Activated T-helper 1 cell treated with anti-CD3 and anti-CD28 coated beads, Interleukin-2, amount 50 U/mL, for 16 hours (primary cell): ENCODE data around the gene CCND2.
A peak's percentile ranks its signal among the peaks of the same experiment; 100 is the strongest.

Source experiments
- DNase-seq, 2 donors: peaks; one replicate each; pipeline ENCODE4 v3.0.0-alpha.2; 2020; ENCODE audit warnings: low read depth in 1 of 2, low spot score in 1 of 2

CCND2 gene

GRCh38 chr12:4276524-4277204 lies 3.1 kb downstream of the CCND2 start:
- DNase-seq, result peak; percentile 56 to 76

GRCh38 chr12:4277205-4277543 lies 3.6 kb downstream of the CCND2 start:
- DNase-seq, result no peak

DNA sequence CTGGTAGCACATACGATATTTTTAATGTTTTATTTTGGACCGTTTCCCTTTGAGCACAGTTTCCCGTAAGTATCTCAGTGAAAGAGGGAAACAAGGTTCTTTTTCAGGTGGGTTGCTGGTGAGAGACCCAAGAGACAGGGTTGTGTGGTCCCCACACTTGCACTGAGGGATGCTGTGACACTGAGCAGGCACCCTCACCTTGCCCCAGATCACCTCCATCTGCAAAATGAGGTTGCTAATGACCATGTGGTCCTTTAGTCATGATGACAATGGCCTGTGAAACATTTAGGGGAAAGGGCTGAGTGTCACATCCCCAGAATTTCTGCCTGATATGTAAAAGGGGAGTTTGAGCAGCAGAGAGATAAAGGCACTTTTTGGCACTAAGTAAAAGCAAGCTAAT lies 4.3 kb downstream of the CCND2 start:
- DNase-seq, result no peak

- no peak for DNase-seq
Observed at GRCh38 chr12:4278329-4279197, 5.0 kb downstream of the CCND2 start.

GRCh38 chr12:4279198-4279690 lies 5.7 kb downstream of the CCND2 start:
- no peak for DNase-seq

DNA sequence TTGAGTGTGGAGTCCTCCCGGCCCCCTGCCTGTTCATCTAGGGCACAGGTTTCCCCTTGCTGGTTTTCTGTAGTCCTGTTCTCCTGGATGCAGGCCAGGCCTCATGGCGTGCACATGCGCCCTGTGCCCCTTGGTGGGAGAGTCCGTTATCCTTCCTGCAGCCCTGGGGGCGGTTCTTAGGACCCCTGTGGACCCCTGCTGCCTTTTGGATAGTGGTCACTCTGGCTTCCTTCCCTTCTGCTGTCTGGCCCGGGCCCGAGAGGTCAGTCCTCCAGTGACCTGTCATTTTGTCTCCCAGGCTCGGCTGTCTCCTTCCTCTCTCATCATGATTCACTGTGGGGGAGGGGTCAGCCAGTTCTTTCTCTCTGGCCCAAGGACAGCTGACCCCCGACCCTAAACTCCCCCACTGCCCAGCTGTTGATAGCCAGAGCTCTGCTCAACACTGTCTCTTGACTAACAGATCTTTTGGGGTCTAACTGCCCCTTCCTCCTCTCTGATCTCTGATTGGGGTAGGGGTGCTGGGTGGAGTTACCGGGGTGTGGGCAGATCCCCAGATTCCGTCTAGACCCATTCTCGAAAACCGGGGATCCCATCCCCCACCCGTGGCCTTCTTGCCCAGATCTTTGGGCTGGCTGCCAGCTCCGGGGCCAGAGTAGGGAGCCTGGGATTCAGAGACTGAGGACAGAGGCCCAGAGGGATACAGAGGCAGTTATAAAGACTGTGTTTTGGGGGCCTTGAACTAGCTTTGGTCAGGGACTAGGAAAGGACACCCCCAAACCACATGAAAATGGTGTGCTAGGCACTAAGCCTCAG lies 7.0 kb downstream of the CCND2 start:
- no peak for DNase-seq

- no peak for DNase-seq
Observed at GRCh38 chr12:4281173-4281654, 7.7 kb downstream of the CCND2 start.

DNA sequence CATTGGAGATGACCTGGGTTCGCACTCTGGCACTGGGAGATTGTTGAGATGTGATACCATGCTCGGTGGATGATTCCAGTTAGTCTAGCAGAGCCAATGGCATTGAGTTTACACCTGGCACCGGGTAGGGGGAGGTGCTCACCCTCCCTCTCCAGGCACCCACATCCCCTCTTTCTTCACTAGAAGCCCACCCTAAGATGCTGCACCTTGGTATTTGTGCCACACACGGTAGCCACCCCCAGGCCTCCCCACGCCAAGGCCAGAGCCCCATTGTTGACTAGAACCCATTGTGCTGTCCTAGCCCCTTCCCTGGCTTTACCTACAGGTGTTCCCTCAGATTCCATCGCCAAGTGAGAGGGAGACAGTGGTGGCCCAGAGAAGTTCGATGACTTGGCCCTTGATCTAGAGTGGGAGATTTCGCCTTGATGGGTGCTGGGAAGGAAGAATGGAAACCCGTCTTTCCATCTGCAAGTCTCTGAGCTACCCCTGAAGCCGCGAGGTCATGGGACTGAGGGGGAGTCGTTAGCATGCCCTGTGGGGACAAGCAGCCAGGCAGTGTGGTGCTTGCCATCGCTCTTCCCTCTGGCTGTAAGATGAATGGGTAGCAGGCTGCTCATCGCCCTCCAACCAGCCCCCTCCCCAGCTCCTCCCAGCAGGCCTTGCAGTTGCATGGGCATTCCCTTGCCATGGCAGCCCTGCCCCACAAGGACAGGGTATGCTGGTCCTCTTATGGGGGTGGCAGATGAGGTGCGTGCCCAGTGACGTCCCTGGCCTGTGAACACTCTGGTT lies 8.7 kb downstream of the CCND2 start:
- DNase-seq, result no peak

GRCh38 chr12:4282892-4283511 lies 9.4 kb downstream of the CCND2 start:
- no peak for DNase-seq

DNA sequence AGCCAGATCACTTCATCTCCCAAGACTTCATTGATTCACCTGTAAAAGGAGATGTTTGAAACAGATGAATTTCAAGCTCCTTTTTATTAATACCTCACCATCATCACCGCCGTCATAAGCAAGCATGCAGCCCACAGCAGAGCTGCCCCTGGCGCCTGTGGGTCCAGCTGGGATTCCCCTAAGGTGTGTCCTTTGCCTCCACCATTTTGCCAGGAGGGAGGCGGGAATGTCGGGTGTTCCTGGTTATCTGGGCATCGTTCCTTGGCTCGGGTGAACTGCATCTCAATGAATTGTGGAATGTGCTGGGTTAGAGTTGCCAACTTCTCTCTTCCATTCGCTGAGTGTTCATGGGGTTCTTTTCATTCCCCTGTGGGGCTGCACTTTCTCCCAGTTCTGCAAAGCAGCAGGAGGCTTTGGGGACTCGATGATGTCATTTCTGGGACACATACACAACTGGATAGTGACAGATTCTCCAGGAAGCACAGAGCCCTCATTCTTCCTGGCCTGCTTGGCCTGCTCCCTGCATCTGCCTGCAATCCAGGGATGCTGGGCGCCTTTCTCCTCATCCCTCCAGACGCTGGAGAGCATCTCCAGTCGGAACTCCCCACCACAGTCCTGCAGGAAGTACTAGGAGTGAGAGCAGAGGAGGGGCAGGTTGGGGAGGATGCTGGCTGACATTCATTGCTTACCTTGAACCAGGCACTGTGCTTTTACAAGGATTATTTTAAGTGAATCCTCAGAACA lies 10.1 kb downstream of the CCND2 start:
- DNase-seq, result no peak

- DNase-seq, result no peak
Observed at GRCh38 chr12:4284306-4284705, 10.7 kb downstream of the CCND2 start.

DNA sequence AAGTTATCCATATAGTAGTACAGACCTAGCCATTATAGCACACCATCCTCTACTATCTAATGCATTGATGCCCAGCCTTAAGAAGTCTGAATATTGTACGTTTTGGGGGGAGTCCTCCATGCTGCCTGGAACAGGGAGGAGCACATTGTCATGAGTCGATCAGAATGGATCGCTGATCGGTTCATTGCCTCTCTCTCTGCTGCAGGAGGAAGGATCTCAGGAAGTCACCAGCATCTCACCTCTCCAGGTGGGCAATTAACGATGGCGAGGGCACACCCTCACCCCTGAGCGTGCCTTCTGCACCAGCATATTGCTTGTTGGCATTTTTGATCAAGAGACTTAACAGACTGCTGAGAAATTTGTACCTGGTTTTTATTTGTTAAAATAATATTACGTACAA lies 11.5 kb downstream of the CCND2 start:
- no peak for DNase-seq

- DNase-seq, result no peak
Observed at GRCh38 chr12:4286228-4286627, 12.7 kb downstream of the CCND2 start.

DNA sequence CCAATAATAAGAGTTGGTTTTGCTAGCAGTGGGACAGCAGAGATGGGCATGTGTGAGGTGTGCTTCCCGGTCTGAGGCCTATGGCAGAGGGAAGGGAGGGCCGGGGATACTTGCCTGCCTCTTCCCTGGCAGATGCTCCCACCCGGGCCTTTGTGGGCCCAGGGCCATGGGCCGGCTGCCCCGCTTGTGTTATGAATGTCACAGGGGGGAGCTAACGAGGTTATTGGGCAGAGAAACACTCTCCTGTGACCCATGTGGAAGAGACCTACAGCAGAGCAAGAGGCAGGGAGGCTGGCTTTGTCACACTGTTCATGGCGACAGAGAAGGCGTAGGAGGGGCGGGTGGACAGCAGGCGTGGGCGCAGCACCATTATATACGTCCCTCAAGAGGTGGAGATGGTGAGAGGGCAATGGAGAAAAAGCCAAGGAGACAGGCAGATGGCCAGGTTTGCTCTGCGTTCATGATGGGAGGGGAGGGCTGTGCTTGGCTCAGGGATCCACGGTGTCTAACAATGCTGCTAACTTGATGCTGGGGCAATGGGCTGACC lies 13.3 kb downstream of the CCND2 start:
- no peak for DNase-seq

- DNase-seq, result no peak
Observed at GRCh38 chr12:4287325-4288211, 14.0 kb downstream of the CCND2 start.

DNA sequence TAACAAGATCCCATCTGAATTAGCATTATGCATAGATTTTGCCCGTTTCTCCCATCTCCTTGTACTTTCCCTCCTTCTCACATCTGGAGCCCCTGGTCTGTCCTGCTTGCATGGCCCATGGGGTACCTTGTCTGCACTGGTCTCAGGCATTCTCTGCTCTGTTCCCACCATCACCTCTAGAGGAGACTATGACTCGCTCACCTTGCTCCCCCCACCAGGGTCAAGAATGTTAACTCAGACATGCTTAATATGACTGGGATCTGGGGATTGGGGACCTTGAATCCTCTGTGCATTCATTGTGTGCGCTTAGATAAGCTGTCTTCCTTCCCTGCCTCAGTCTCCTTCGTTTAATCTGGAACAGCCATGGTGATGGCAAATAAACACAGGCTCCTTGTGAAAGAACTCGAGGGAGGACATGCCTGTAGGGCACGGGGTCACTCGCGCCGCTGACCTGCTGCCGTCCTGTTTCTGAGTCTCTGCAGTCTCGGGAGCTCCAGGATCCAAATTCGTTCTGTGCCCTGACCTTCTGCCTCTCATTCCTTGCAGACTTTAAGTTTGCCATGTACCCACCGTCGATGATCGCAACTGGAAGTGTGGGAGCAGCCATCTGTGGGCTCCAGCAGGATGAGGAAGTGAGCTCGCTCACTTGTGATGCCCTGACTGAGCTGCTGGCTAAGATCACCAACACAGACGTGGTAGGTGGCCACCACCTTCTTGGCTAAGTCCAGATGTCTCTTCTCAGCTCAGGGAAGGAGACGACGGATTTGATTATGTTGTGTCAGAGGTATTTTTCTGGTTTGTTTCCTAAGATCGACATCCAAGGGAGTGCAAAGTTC lies 15.0 kb downstream of the CCND2 start:
- DNase-seq, result no peak

- DNase-seq, result no peak
Observed at GRCh38 chr12:4289231-4289878, 15.8 kb downstream of the CCND2 start.
